Brain microvascular endothelial cell (primary cell): ENCODE measurements around the gene AKAP12.

Experiments
- DNase-seq: peaks from one replicate; pipeline ENCODE4 v3.0.0-alpha.2; 2020
- H3K27ac ChIP-seq: fragments of 250-450 bp; sonication (Bioruptor Pico); 2 replicates; pipeline ENCODE4 v1.5.1; 2020; ENCODE audit warnings: mild to moderate bottlenecking, moderate library complexity
- H3K27me3 ChIP-seq: fragments of 250-450 bp; sonication (Bioruptor Pico); replicated peaks from 2 replicates; pipeline ENCODE4 v1.5.1; 2020; ENCODE audit warnings: mild to moderate bottlenecking
- H3K36me3 ChIP-seq: fragments of 250-450 bp; sonication (Bioruptor Pico); replicated peaks from 2 replicates; pipeline ENCODE4 v1.5.1; 2020; ENCODE audit warnings: mild to moderate bottlenecking
- H3K4me3 ChIP-seq: 2 replicates; pipeline ENCODE4 v1.5.1; 2011; ENCODE audit warnings: low read depth, mild to moderate bottlenecking, control low read depth, low read length, moderate library complexity
- in situ Hi-C: cut with HindIII; loops from 2 replicates; pipeline ENCODE4 v1.10.0; 2017; ENCODE audit warnings: low sequenced_read_pairs, low pct_ligation_motif_present
- TF ChIP-seq, protein P1 (sequence below): IDR thresholded peaks from 2 replicates; pipeline ENCODE4 v1.5.1; 2011; ENCODE audit warnings: low read depth, mild to moderate bottlenecking, moderate library complexity, low read length, control low read depth, inconsistent platforms; ENCODE audit errors: missing control alignments

The AKAP12 gene

DNA sequence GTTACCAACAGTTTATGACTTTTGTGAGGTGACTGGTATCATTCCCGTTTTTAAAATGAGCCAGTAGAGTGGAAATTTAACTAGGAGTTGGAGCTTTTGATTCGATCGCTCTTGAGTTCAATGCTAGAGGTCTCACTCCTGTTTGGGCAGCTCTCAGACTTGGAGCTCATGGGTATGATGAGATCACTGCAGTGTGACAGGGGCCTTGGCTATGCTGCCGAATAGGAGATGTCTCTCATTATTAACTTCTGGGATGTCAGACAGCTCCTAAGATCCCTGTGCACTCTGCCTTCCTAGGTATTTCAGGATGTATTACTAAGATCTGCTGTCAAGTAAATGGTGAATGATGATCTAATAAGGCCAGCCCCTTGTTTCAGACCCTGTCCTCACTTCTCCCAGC lies 20.4 kb downstream of the AKAP12 start:
- Histone ChIP-seq H3K27ac (peak overlapping the region; percentile 12), H3K27me3 (no peaks in the 10 kb centered on the region), H3K36me3 (peaks cover 30% of the 10 kb centered on the region), H3K4me3 (no peak overlapping the region)
- in situ Hi-C loops = no loop called here
- no peak for DNase-seq
- TF ChIP-seq, protein P1, sequence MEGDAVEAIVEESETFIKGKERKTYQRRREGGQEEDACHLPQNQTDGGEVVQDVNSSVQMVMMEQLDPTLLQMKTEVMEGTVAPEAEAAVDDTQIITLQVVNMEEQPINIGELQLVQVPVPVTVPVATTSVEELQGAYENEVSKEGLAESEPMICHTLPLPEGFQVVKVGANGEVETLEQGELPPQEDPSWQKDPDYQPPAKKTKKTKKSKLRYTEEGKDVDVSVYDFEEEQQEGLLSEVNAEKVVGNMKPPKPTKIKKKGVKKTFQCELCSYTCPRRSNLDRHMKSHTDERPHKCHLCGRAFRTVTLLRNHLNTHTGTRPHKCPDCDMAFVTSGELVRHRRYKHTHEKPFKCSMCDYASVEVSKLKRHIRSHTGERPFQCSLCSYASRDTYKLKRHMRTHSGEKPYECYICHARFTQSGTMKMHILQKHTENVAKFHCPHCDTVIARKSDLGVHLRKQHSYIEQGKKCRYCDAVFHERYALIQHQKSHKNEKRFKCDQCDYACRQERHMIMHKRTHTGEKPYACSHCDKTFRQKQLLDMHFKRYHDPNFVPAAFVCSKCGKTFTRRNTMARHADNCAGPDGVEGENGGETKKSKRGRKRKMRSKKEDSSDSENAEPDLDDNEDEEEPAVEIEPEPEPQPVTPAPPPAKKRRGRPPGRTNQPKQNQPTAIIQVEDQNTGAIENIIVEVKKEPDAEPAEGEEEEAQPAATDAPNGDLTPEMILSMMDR = no peak

DNA sequence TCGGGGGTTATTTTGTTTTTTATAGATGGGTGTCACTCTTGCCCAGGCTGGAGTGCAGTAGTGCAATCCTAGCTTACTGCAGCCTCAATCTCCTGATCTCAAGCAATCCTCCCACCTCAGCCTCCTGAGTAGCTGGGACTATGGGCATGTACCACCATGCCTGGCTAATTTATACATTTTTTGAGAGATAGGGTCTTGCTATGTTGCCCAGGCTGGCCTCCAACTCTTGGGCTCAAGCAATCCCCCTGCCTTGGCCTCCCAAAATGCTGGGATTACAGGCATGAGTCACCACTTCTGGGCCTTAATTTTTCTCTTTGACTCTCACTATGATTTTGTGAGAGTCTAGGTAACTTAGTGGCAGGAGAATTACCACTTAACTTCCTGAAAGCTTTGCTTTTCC lies 23.3 kb downstream of the AKAP12 start:
- no peak for DNase-seq
- Histone ChIP-seq H3K27ac (no peak overlapping the region), H3K4me3 (no peak overlapping the region), H3K27me3 (no peaks in the 10 kb centered on the region), H3K36me3 (peaks cover 20% of the 10 kb centered on the region)
- TF ChIP-seq, protein P1 = no peak
- in situ Hi-C loops = no loop called here

DNA sequence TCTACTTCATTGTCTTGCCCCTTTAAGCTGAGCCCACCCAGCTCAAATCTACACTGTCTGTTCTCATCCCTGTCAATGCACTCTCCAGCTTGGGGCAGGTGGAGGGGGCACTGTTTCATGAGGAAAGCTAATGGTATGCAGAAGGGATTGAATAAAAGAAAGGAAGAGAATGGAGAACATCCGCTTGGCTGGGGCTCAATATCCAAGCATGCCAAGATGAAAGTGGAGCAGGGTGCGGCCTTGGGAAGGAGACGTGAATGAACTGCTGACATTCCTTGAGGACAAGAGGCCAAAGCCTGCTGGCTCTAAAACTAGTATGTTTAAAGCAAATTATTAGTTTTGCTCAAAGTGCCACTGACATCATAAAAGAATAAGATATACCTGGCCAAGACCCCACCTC lies 24.2 kb downstream of the AKAP12 start:
- DNase-seq = no peak
- H3K4me3 ChIP-seq = no peak overlapping the region
- TF ChIP-seq, protein P1 = no peak
- no peaks in the 10 kb centered on the region for H3K27me3 ChIP-seq
- in situ Hi-C loops = no loop called here
- no peak overlapping the region for H3K27ac ChIP-seq
- peaks cover 20% of the 10 kb centered on the region for H3K36me3 ChIP-seq

DNA sequence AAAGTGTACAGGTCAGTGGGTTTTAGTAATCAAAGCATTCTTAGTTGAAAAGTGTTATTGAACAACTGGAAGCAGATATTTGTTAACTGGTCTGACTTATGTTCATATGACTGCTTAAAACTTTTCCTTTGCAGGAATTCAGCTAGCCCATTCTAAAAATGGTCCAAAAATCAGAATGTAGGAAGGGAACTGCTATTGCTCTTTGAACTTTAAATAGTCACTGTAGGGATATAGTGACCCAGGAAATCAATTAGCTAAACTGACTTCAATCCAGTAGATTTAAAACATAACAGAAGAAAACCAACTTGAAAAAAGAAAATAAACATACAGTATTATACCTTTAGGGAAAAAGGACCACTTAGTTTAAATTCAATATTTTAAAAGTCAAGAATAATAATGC lies 25.5 kb downstream of the AKAP12 start:
- in situ Hi-C loops = no loop called here
- H3K27me3 ChIP-seq = no peaks in the 10 kb centered on the region
- no peak for DNase-seq
- peaks cover 14% of the 10 kb centered on the region for H3K36me3 ChIP-seq
- H3K27ac ChIP-seq = no peak overlapping the region
- TF ChIP-seq, protein P1 = no peak
- no peak overlapping the region for H3K4me3 ChIP-seq

DNA sequence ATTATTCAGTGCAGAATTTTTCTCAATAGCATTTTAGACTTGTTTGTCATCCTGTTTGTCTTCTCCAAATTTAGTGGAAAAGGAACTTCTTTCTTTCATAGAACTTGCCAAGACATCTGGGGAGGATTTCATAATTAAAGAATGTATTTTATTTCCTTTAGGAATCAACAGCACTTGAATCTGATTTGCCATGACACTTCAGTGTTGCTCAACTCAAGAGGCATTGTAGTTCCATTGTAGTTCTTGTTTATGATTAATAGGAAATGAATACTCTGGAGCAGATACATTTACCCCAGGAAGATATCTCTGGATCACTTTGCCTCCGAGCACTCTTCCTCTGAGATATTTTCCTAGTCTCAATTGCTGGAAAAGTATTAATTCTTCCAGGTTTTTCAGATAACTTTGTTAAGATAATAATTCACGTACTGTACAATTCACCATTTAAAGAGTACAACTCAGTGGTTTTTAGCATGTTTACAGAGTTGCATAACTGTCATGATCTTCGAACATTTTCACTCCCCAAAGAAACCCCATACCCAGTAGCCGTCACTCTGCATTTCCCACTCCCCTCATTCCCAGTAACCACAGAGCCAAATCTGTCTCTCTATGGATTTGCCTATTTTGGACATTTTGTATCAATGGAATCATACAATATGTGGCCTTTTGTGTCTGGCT lies 29.7 kb downstream of the AKAP12 start:
- no peaks in the 10 kb centered on the region for H3K27me3 ChIP-seq
- no peak overlapping the region for H3K4me3 ChIP-seq
- in situ Hi-C loops = no loop called here
- peaks cover 3% of the 10 kb centered on the region for H3K36me3 ChIP-seq
- TF ChIP-seq, protein P1 = no peak
- no peak for DNase-seq
- no peak overlapping the region for H3K27ac ChIP-seq

DNA sequence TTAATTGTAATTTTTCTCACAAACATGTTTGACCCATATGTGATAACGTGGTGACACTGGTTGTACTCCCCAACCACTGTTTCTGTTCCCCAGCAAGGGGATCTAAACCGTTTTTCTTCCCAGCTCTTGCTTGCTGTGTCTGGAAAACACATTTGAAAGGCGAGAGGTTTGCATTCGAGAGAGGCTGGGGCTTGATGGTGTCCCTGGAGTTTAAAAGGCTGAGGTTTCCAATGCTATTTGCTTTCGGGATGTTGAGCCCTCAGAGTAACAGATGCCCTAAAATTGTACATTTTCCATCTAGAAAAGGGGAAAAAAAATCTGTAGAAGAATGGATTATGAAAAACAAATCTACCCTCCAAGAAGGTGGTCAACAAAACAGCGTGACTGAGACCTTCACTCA lies 35.4 kb downstream of the AKAP12 start:
- Histone ChIP-seq H3K27ac (no peak overlapping the region), H3K27me3 (no peaks in the 10 kb centered on the region), H3K36me3 (no peaks in the 10 kb centered on the region), H3K4me3 (no peak overlapping the region)
- TF ChIP-seq, protein P1 = no peak
- in situ Hi-C loops = no loop called here
- DNase-seq = no peak
